OCI-LY1 (cell line): ENCODE measurements around the gene PCDHGB4.

Experiments used
- H2AFZ ChIP-seq: fragments of 200-600 bp; sonication (generic), shearing (Covaris generic); 2 replicates; pipeline ENCODE4 v1.6.0; 2014; ENCODE audit warnings: antibody characterized with exemption, mild to moderate bottlenecking, low read length
- H3F3A ChIP-seq: fragments of 200-600 bp; sonication (generic), shearing (Covaris generic); 2 replicates; pipeline ENCODE4 v1.6.0; 2014; ENCODE audit warnings: mild to moderate bottlenecking, antibody characterized with exemption, low read length, moderate library complexity; ENCODE audit not compliant: insufficient read depth
- H3K27ac ChIP-seq: fragments of 200-600 bp; sonication (generic); 2 replicates; pipeline ENCODE4 v1.5.1; 2014; ENCODE audit warnings: low read length, mixed run types, mild to moderate bottlenecking, low read depth; ENCODE audit not compliant: poor library complexity, severe bottlenecking
- H3K27me3 ChIP-seq: fragments of 200-600 bp; sonication (generic); 2 replicates; pipeline ENCODE4 v1.6.0; 2014; ENCODE audit warnings: antibody characterized with exemption, mild to moderate bottlenecking, low read length, moderate library complexity; ENCODE audit not compliant: insufficient read depth
- H3K36me3 ChIP-seq: fragments of 200-600 bp; sonication (generic); 2 replicates; pipeline ENCODE4 v1.6.1; 2014; ENCODE audit warnings: mild to moderate bottlenecking, antibody characterized with exemption, low read length, moderate library complexity, mixed read lengths; ENCODE audit not compliant: insufficient read depth
- H3K4me1 ChIP-seq: fragments of 200-600 bp; sonication (generic); 2 replicates; pipeline ENCODE4 v1.5.1; 2014; ENCODE audit warnings: mild to moderate bottlenecking, low read length, moderate library complexity; ENCODE audit not compliant: insufficient read depth, severe bottlenecking
- H3K4me2 ChIP-seq: fragments of 200-600 bp; sonication (generic), shearing (Covaris generic); 2 replicates; pipeline ENCODE4 v1.6.1; 2014; ENCODE audit warnings: low read length
- H3K4me3 ChIP-seq: fragments of 200-600 bp; sonication (generic); 2 replicates; pipeline ENCODE4 v1.5.1; 2014; ENCODE audit warnings: low read length, low read depth, mild to moderate bottlenecking, mixed read lengths; ENCODE audit not compliant: poor library complexity, severe bottlenecking
- H3K79me2 ChIP-seq: fragments of 200-600 bp; shearing (Covaris generic); 2 replicates; pipeline ENCODE4 v1.6.1; 2016; ENCODE audit warnings: mixed run types, low read length, mixed read lengths; ENCODE audit not compliant: insufficient read depth
- H3K9ac ChIP-seq: fragments of 200-600 bp; sonication (generic), shearing (Covaris generic); 2 replicates; pipeline ENCODE4 v1.6.1; 2014; ENCODE audit warnings: mild to moderate bottlenecking, low read length, mixed read lengths
- H3K9me2 ChIP-seq: fragments of 200-600 bp; sonication (generic), shearing (Covaris generic); 2 replicates; pipeline ENCODE4 v1.6.1; 2014; ENCODE audit warnings: low read depth, mild to moderate bottlenecking, low read length, mixed read lengths
- H3K9me3 ChIP-seq: fragments of 200-600 bp; shearing (Covaris generic); 2 replicates; pipeline ENCODE4 v1.6.1; 2014; ENCODE audit warnings: low read length, mixed read lengths
- H4K20me1 ChIP-seq: fragments of 200-600 bp; sonication (generic), shearing (Covaris generic); 2 replicates; pipeline ENCODE4 v1.6.0; 2016; ENCODE audit warnings: mild to moderate bottlenecking, low read length; ENCODE audit not compliant: insufficient read depth
- EZH2 ChIP-seq: fragments of 200-600 bp; sonication (generic), shearing (Covaris generic); IDR thresholded peaks from 2 replicates; pipeline ENCODE4 v1.8.0; 2017; ENCODE audit warnings: borderline replicate concordance, mixed run types, mild to moderate bottlenecking, antibody characterized with exemption, low read length, moderate library complexity, mixed read lengths
- TF ChIP-seq, protein P1 (sequence below): fragments of 200-600 bp; sonication (generic), shearing (Covaris generic); IDR thresholded peaks from 2 replicates; pipeline ENCODE4 v1.5.1; 2017; ENCODE audit warnings: mild to moderate bottlenecking, antibody characterized with exemption, low read length, moderate library complexity, mixed read lengths

PCDHGB4 gene

DNA sequence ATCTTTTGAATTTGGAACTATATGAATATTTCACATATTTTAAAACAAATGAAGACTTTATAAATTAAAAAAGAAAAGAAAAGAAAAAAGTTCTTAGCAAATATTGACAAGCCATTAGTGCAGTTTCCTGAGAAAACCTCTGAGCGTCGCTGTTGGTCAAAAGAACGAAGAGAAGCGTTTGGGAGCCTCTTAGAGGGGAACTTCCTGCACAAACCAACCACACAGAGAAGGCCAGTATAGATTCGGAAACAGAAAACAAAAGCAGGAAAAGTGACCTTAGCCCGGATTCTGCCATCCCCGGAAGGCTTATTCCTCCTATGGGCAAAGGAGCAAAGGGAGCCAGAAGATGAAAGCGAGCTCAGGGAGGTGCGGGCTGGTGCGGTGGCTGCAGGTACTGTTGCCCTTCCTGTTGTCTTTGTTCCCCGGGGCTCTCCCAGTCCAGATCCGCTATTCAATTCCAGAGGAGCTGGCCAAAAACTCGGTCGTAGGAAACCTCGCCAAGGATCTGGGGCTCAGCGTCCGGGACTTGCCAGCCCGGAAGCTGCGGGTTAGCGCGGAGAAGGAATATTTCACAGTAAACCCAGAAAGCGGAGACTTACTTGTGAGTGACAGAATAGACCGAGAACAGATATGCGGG lies 27.6 kb upstream of the PCDHGB4 start, which contains the start of gene PCDHGB2:
TSS of gene PCDHGB2 (plus strand) at position 205 of the 637 bp plus-strand sequence. CDS start at position 347, 142 bp downstream.
- Histone ChIP-seq H3K9me2 (no peaks in the 10 kb centered on the region), H3K4me2 (no peak within 1 kb of the TSS), H3K27me3 (no peaks in the 10 kb centered on the region), H3K4me1 (no peaks in the 10 kb centered on the region), H3K9me3 (peaks cover 48% of the 10 kb centered on the region), H3K27ac (no peak within 1 kb of the TSS), H4K20me1 (no peaks in the 10 kb centered on the region), H3K9ac (no peak within 1 kb of the TSS), H3F3A (no peaks in the 10 kb centered on the region), H3K79me2 (no peaks in the 10 kb centered on the region), H2AFZ (no peak within 1 kb of the TSS), H3K36me3 (peaks cover 7% of the 10 kb centered on the region; the same call in 1 of the 2 replicates), H3K4me3 (no peak within 1 kb of the TSS)
- TF ChIP-seq, protein P1, sequence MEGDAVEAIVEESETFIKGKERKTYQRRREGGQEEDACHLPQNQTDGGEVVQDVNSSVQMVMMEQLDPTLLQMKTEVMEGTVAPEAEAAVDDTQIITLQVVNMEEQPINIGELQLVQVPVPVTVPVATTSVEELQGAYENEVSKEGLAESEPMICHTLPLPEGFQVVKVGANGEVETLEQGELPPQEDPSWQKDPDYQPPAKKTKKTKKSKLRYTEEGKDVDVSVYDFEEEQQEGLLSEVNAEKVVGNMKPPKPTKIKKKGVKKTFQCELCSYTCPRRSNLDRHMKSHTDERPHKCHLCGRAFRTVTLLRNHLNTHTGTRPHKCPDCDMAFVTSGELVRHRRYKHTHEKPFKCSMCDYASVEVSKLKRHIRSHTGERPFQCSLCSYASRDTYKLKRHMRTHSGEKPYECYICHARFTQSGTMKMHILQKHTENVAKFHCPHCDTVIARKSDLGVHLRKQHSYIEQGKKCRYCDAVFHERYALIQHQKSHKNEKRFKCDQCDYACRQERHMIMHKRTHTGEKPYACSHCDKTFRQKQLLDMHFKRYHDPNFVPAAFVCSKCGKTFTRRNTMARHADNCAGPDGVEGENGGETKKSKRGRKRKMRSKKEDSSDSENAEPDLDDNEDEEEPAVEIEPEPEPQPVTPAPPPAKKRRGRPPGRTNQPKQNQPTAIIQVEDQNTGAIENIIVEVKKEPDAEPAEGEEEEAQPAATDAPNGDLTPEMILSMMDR: no peak
- no peak for TF ChIP-seq EZH2

DNA sequence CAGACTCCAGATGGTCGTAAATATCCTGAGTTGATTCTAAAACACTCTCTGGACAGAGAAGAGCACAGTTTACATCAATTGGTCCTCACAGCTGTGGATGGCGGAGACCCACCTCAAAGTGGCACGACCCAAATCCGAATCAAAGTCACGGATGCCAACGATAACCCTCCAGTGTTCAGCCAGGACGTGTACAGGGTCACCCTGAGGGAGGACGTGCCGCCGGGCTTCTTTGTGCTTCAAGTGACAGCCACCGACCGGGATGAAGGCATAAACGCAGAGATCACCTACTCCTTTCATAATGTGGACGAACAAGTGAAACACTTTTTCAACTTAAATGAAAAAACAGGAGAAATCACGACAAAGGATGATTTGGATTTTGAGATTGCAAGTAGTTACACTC lies 26.8 kb upstream of the PCDHGB4 start:
- Histone ChIP-seq H3K9ac (no peak overlapping the region), H3K4me2 (no peak overlapping the region), H3K79me2 (no peaks in the 10 kb centered on the region), H3K9me3 (peaks cover 51% of the 10 kb centered on the region), H3K36me3 (peaks cover 4% of the 10 kb centered on the region; the same call in 1 of the 2 replicates), H3K4me3 (no peak overlapping the region), H3F3A (no peaks in the 10 kb centered on the region), H3K27me3 (no peaks in the 10 kb centered on the region), H3K4me1 (no peaks in the 10 kb centered on the region), H4K20me1 (no peaks in the 10 kb centered on the region), H3K9me2 (no peaks in the 10 kb centered on the region), H2AFZ (no peak overlapping the region), H3K27ac (no peak overlapping the region)
- TF ChIP-seq EZH2: no peak
- TF ChIP-seq, protein P1: no peak

DNA sequence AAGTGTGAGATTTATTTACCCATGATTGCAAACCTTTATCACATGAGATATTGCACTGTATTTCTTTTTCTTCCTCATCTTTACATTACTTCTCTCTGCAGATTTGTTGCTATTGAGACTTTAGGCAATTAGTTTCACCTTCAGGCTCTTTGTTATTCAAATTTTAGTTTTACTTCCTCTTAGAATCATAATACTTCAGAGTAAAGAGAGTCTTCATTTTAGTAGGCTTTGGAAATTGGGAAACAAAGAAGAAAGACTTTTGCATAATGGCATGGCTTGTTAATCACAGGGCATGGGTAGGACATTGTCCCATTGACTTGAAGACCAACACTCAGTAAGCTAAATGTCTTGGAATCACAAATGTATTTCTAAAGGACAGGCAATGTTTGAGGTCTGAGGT lies 24.8 kb upstream of the PCDHGB4 start:
- Histone ChIP-seq H4K20me1 (no peaks in the 10 kb centered on the region), H3K9ac (no peak overlapping the region), H3K36me3 (no peaks in the 10 kb centered on the region), H3F3A (no peaks in the 10 kb centered on the region), H3K9me3 (peaks cover 40% of the 10 kb centered on the region), H3K27ac (no peak overlapping the region), H3K4me1 (no peaks in the 10 kb centered on the region), H3K4me3 (no peak overlapping the region), H3K4me2 (no peak overlapping the region), H3K27me3 (no peaks in the 10 kb centered on the region), H3K79me2 (no peaks in the 10 kb centered on the region), H2AFZ (no peak overlapping the region), H3K9me2 (no peaks in the 10 kb centered on the region)
- no peak for TF ChIP-seq EZH2
- TF ChIP-seq, protein P1: no peak
